Esophagus muscularis mucosa (tissue), 4 donors: Measurements from ENCODE around the gene MX1. TPM values are rescaled to one million over a fixed set of nuclear protein-coding genes. Genes with fewer than 3 reads are reported as not detected.

Experiments used
- DNase-seq: peaks from one replicate; pipeline ENCODE4 v3.0.0-alpha.2; 2017; ENCODE audit errors: extremely low spot score
- H3K27ac ChIP-seq, 4 donors: fragments of 200-600 bp; sonication (generic); replicated peaks in 1 of 4; 1 replicate in 3 of 4; 2 replicates in 1 of 4; pipeline ENCODE4 v1.5.1; 2016 to 2019; ENCODE audit warnings: mild to moderate bottlenecking in 1 of 4
- H3K27me3 ChIP-seq, 4 donors: fragments of 200-600 bp; sonication (generic); one replicate each; pipeline versions ENCODE4 v1.5.1 to v1.6.0; 2016 to 2019
- H3K36me3 ChIP-seq, 4 donors: fragments of 200-600 bp; sonication (generic); one replicate each; pipeline ENCODE4 v1.5.1; 2016 to 2019
- H3K4me1 ChIP-seq, 4 donors: fragments of 200-600 bp; sonication (generic); one replicate each; pipeline ENCODE4 v1.5.1; 2016 to 2019
- H3K4me3 ChIP-seq, 4 donors: fragments of 200-600 bp; sonication (generic); 1 replicate in 2 of 4; 2 replicates in 2 of 4; pipeline ENCODE4 v1.5.1; 2016 to 2019; ENCODE audit warnings: mild to moderate bottlenecking in 4 of 4, moderate library complexity in 1 of 4
- H3K9me3 ChIP-seq, 4 donors: fragments of 200-600 bp; sonication (generic); 1 replicate in 3 of 4; 2 replicates in 1 of 4; pipeline ENCODE4 v1.5.1; 2016 to 2019
- EP300 ChIP-seq: sonication (generic); formaldehyde crosslinking; IDR thresholded peaks from one replicate; pipeline ENCODE4 v1.6.1; 2017; ENCODE audit warnings: antibody characterized with exemption
- POLR2A ChIP-seq: fragments of 450-650 bp; IDR thresholded peaks from one replicate; pipeline ENCODE4 v1.6.1; 2017; ENCODE audit warnings: antibody characterized with exemption, moderate library complexity, mild to moderate bottlenecking, low read depth
- POLR2AphosphoS5 ChIP-seq, 2 donors: sonication (generic); formaldehyde crosslinking; IDR thresholded peaks; one replicate each; pipeline ENCODE4 v1.6.1; 2017; ENCODE audit warnings: antibody characterized with exemption in 2 of 2
- WGBS: methylation state at CpG from one replicate; pipeline ENCODE4 v1.1.5; 2018; 5-methylcytosine and 5-hydroxymethylcytosine counted together
- intact Hi-C: fragments of 100-400 bp; cut with DNase I; formaldehyde crosslinking; loops from one replicate; pipeline ENCODE4 v1.15.1; 2023
- total RNA-seq, 4 donors: library from RNA; depleted of rRNA; stranded (reverse); fragments of >200 nt; gene quantifications; one replicate each; pipeline versions ENCODE4 v1.1.0 to v1.2.1, GENCODE V29; 2016
- TF ChIP-seq, protein P1 (sequence below), 3 experiments: fragments of 200-600 bp in 2 of 3; fragments of 450-650 bp in 1 of 3; sonication (generic) in 2 of 3; IDR thresholded peaks; one replicate each; pipeline ENCODE4 v1.5.1; 2017 to 2019; ENCODE audit warnings: antibody characterized with exemption in 3 of 3, mild to moderate bottlenecking in 2 of 3, moderate library complexity in 1 of 3

The MX1 gene
- total RNA-seq, 4 donors from 2014 or later = 13.8 to 34.6 (median 22.2) TPM

- intact Hi-C loops = no loop called here
- WGBS = 27% methylated on average over 19 of the region's 41 CpGs
Observed at GRCh38 chr21:41426676-41427404, 801 bp downstream of the MX1 start.

GRCh38 chr21:41427556-41427955 lies 1.5 kb downstream of the MX1 start:
- no peaks in the 10 kb centered on the region for H3K9me3 ChIP-seq
- no peak for DNase-seq
- peaks cover 4 to 30% (median 19%) of the 10 kb centered on the region in 4 donors for H3K4me1 ChIP-seq
- no peaks in the 10 kb centered on the region for H3K27me3 ChIP-seq
- peak overlapping the region in 2 of 4 donors; percentile 76 to 83 for H3K27ac ChIP-seq
- peaks cover 10 to 47% (median 20%) of the 10 kb centered on the region in 4 donors for H3K36me3 ChIP-seq
- peak overlapping the region in 1 of 4 donors; percentile 73 for H3K4me3 ChIP-seq
- intact Hi-C loops = no loop called here
- TF ChIP-seq POLR2A (no peak), POLR2AphosphoS5 (IDR thresholded peaks at IDR 0.05) (no peak), EP300 (no peak)
- TF ChIP-seq, protein P1, sequence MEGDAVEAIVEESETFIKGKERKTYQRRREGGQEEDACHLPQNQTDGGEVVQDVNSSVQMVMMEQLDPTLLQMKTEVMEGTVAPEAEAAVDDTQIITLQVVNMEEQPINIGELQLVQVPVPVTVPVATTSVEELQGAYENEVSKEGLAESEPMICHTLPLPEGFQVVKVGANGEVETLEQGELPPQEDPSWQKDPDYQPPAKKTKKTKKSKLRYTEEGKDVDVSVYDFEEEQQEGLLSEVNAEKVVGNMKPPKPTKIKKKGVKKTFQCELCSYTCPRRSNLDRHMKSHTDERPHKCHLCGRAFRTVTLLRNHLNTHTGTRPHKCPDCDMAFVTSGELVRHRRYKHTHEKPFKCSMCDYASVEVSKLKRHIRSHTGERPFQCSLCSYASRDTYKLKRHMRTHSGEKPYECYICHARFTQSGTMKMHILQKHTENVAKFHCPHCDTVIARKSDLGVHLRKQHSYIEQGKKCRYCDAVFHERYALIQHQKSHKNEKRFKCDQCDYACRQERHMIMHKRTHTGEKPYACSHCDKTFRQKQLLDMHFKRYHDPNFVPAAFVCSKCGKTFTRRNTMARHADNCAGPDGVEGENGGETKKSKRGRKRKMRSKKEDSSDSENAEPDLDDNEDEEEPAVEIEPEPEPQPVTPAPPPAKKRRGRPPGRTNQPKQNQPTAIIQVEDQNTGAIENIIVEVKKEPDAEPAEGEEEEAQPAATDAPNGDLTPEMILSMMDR (IDR thresholded peaks at IDR 0.05) = no peak
- WGBS = 94% methylated on average over 8 of the region's 8 CpGs

More at GRCh38 chr21:41426676-41427404, 801 bp downstream of the MX1 start:
- peaks cover 4 to 31% (median 25%) of the 10 kb centered on the region in 4 donors for H3K4me1 ChIP-seq
- H3K36me3 ChIP-seq = peaks cover 3 to 39% (median 15%) of the 10 kb centered on the region in 4 donors
- peak overlapping the region; percentile 69 to 83 (median 76) for H3K27ac ChIP-seq
- H3K9me3 ChIP-seq = no peaks in the 10 kb centered on the region
- no peak for TF ChIP-seq EP300
- DNase-seq = peak; percentile 62
- H3K4me3 ChIP-seq = peak overlapping the region; percentile 73 to 77 (median 74)
- no peaks in the 10 kb centered on the region for H3K27me3 ChIP-seq

DNA sequence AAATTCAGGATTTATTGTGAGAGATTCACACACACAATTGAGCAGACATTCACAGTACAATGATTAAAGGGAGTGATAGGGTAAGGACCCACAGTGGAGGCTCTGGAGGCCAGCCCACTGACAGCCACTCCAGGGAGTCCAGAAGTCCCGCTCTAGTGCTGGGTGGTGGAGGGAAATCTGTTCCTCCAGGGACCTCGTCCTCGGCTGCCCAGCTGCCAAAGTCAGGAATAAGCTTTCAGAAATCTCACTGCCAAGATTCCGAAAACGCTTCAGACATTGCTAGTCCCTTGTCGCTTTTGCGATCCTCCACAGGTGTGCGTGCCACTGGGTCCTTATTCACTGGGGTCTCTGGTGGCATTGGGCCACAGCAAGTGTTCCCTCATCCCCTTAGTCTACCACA lies 2.3 kb downstream of the MX1 start:
- no peaks in the 10 kb centered on the region for H3K9me3 ChIP-seq
- DNase-seq = peak; percentile 66
- 95% methylated on average over 8 of the region's 8 CpGs for WGBS
- no peak overlapping the region for H3K27ac ChIP-seq
- peaks cover 17 to 54% (median 27%) of the 10 kb centered on the region in 4 donors for H3K36me3 ChIP-seq
- H3K27me3 ChIP-seq = no peaks in the 10 kb centered on the region
- peaks cover 4 to 30% (median 19%) of the 10 kb centered on the region in 4 donors for H3K4me1 ChIP-seq
- H3K4me3 ChIP-seq = no peak overlapping the region
- intact Hi-C loops = no loop called here
- TF ChIP-seq POLR2A = no peak

GRCh38 chr21:41428847-41429246 lies 2.8 kb downstream of the MX1 start:
- DNase-seq = peak; percentile 31

GRCh38 chr21:41429305-41429704 lies 3.3 kb downstream of the MX1 start:
- Histone ChIP-seq H3K27ac (no peak overlapping the region), H3K36me3 (peaks cover 18 to 64% (median 36%) of the 10 kb centered on the region in 4 donors), H3K9me3 (no peaks in the 10 kb centered on the region), H3K4me1 (peaks cover 4 to 30% (median 19%) of the 10 kb centered on the region in 4 donors), H3K27me3 (no peaks in the 10 kb centered on the region), H3K4me3 (no peak overlapping the region)
- intact Hi-C loops = no loop called here
- TF ChIP-seq, protein P1 (IDR thresholded peaks at IDR 0.05) = no peak
- TF ChIP-seq POLR2A = no peak
- TF ChIP-seq POLR2AphosphoS5 (IDR thresholded peaks at IDR 0.05) = no peak
- no peak for TF ChIP-seq EP300
- WGBS = 92% methylated on average over 3 of the region's 3 CpGs
- peak; percentile 50 for DNase-seq

More at GRCh38 chr21:41428847-41429246, 2.8 kb downstream of the MX1 start:
- H3K4me3 ChIP-seq = no peak overlapping the region
- TF ChIP-seq POLR2AphosphoS5 (IDR thresholded peaks at IDR 0.05) (no peak), EP300 (no peak), POLR2A (no peak)
- TF ChIP-seq, protein P1 (IDR thresholded peaks at IDR 0.05) = no peak
- peaks cover 4 to 30% (median 19%) of the 10 kb centered on the region in 4 donors for H3K4me1 ChIP-seq
- intact Hi-C loops = no loop called here
- no peak overlapping the region for H3K27ac ChIP-seq
- H3K27me3 ChIP-seq = no peaks in the 10 kb centered on the region
- H3K36me3 ChIP-seq = peaks cover 18 to 59% (median 33%) of the 10 kb centered on the region in 4 donors
- WGBS = 89% methylated on average over 6 of the region's 6 CpGs
- no peaks in the 10 kb centered on the region for H3K9me3 ChIP-seq
